NCI-H2227 (cell line): Measurements from ENCODE around the gene FCHSD2.
"Not testable (repeated sequence)": the region's sequence is repeated elsewhere in the genome, so short reads cannot be mapped to it uniquely, and the experiment has no call there.

Experiments
- DNase-seq: peaks from one replicate; lab custom pipeline; 2025; ENCODE audit not compliant: unreplicated experiment; lab: John Stamatoyannopoulos, UW

FCHSD2 gene

DNA sequence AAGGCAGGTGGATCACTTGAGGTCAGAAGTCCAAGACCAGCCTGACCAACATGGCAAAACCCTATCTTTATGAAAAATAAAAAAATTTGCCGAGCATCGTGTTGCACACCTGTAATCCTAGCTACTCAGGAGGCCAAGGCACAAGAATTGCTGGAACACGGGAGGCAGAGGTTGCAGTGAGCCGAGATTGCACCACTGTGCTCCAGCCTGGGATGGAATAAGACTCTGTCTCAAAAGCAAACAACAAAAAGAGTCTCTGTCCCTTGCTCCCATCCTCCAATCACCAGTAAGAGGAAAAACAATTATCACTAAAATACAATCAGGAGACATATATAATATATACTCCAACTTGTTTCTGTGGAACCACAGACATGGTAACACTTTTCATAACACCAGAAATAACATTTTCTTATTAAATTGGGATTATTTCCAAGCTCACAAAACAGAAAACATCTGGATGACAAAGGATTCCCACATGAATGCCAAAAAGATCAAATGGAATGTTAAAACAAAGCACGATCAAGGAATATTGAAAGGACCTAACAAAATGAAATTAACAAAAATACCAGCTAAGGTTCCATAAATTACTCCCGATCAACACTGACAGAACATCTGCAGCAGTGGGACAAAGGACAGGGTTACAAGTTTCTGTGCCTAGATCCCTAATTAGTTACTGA is 15.2 kb downstream of the FCHSD2 start:
- no peak for DNase-seq

DNA sequence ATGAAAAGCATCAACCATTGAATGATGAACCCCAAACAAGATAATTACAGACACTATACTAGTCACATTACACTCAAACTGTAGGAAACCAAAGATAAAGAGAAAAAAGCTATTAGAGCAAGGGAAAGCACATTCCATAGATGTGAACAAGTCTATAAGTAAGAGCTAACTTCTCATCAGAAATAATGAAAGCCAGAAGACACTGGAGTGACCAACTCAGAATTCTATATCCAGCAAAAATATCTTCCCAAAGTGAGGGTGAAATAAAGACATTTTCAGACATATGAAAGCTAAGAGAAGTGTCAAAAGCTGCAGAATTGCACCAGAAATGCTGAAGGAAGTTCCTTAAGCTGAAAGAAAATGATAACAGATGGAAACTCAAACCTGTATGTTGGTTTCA is 17.3 kb downstream of the FCHSD2 start:
- no peak for DNase-seq

DNA sequence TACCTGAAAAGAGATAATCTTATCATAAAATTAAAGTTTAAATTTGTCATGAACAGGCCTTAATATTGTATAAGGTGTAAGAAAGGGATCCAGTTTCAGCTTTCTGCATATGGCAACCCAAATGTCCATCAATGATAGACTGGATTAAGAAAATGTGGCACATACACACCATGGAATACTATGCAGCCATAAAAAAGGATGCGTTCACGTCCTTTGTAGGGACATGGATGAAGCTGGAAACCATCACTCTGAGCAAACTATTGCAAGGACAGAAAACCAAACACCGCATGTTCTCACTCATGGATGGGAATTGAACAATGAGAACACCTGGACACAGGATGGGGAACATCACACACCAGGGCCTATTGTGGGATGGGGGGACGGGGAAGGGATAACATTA is 18.2 kb downstream of the FCHSD2 start:
- DNase-seq, result not testable (repeated sequence)

GRCh38 chr11:73121692-73122091 is 20.4 kb downstream of the FCHSD2 start:
- no peak for DNase-seq

DNA sequence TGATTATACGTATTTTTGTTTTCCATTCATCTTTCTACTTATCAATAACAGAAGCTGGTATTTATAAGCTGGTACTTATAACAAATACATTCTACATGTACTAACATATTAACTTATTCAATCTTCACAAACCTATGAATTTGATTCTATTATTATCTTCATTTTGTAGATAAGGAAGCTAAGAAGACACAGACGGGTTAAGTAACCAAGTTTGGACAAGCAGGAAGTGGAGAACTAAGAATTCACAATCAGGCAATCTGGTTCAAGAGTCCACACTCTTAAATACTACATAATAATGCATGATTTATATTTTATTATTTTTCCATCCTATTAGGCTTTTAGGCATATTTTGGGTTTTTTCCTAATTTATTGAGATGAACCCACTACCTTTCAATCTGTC is 25.0 kb downstream of the FCHSD2 start:
- DNase-seq, result no peak

GRCh38 chr11:73116636-73117035 is 25.5 kb downstream of the FCHSD2 start:
- no peak for DNase-seq

- no peak for DNase-seq
Measured at GRCh38 chr11:73114835-73115220, 27.3 kb downstream of the FCHSD2 start.

GRCh38 chr11:73114110-73114834 is 27.8 kb downstream of the FCHSD2 start:
- no peak for DNase-seq

- no peak for DNase-seq
Measured at GRCh38 chr11:73113426-73113825, 28.7 kb downstream of the FCHSD2 start.

DNA sequence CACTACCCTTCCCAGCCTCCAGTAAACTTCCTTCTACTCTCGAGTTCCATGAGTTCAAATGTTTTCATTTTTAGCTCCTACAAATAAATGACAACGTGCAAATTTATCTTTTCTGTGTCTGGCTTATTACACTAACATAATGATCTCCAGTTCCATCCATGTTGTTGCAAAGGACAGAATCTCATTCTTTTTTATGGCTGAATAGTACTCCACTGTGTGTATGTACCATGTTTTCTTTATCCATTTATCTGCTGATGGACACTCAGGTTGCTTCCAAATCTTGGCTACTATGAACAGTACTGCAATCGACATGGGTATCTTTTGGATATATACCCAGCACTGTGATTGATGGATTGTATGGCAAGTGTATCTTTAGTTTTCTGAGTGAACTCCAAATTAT is 34.5 kb downstream of the FCHSD2 start:
- no peak for DNase-seq

GRCh38 chr11:73106347-73106746 is 35.8 kb downstream of the FCHSD2 start:
- DNase-seq, result no peak

GRCh38 chr11:73100578-73100977 is 41.5 kb downstream of the FCHSD2 start:
- no peak for DNase-seq

- DNase-seq, result no peak
Measured at GRCh38 chr11:73099512-73100266, 42.4 kb downstream of the FCHSD2 start.

DNA sequence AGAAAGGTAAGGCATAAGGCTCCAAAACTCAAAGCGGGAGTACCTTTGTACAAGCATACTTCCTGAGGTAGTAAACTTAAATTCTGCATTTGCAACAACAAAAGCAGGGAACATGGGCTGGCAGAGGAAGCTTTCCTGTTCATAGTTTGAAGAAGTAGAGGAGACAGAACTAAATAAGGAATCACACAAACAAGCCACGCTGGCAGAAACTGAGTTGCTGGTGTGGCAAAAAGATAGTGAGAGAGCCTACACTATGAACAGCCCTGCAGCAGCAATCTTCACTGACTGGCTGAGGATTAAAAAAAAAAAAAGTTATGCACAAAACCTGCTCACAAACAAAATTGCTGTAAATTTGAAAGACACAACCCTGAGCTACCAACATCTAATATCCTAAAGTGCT is 46.5 kb downstream of the FCHSD2 start:
- DNase-seq, result no peak

DNA sequence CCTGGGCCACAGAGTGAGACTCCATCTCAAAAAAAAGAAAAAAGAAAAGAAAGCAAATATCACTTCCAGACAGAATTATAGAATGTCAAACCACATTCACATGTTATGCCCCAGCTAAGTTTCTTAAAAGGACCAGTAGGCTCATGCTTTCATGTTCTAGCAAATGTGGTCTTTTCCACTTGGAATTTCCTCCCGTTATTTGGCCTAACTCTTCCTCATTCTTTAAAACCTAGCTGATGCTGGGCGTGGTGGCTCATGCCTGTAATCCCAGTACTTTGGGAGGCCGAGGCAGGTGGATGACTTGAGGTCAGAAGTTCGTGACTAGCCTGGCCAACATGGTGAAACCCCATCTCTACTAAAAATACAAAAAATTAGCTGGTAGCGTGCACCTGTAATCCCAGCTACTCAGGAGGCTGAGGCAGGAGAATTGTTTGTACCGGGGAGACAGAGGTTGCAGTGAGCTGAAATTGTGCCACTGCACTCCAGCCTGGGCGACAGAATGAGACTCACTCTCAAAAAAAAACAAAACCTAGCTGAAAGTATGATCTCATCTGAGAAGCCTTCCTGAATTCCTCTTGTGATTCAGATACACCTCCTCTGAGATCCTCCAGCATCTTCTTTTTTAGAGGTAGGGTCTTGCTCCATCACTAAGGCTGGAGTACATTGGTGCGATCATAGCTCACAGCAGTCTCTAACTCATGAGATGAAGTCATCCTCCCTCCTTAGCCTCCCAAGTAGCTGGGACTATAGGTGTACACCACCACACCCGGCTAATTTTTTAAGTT is 50.4 kb downstream of the FCHSD2 start:
- no peak for DNase-seq

DNA sequence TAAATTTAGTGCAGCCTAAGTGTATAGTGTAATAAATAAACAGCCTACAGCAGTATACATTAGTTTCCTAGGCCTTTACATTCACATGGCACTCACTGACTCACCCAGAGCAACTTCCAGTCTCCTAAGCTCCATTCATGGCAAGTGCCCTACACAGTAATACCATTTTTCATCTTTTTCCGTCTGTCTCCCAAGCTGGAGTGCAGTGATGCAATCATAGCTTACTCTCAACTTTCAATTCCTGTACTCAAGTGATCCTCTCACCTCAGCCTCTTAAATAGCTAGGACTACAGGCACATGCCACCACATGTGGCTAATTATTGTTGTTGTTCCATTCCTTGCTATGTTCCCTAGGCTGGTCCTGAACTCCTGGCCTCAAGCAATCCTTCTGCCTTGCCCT is 54.4 kb downstream of the FCHSD2 start:
- no peak for DNase-seq

GRCh38 chr11:73085189-73085875 is 56.8 kb downstream of the FCHSD2 start:
- DNase-seq, result no peak

GRCh38 chr11:73078631-73079030 is 63.5 kb downstream of the FCHSD2 start:
- no peak for DNase-seq

GRCh38 chr11:73077454-73077853 is 64.7 kb downstream of the FCHSD2 start:
- no peak for DNase-seq

DNA sequence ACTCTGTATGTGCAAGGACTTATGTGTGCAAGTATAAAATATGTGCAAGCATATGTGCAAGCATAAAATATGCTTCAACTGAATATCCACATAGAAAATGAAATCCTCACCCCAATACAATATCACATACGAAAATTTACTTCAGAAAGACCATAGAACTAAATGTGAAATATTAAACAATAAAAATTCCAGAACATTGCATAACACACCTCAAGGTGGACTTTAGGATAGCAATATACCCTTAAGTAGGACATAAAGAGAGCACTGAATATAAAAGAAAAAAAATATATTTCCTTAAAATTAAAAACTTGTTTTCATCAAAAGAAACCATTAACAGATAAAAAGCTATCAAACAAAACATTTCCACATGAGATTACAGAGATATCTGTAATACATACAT is 67.8 kb downstream of the FCHSD2 start:
- DNase-seq, result no peak
